ENCODE measurements around the gene C22orf39. TPM values are rescaled to one million over a fixed set of nuclear protein-coding genes. Genes with fewer than 3 reads are reported as not detected.
A peak's percentile ranks its signal among the peaks of the same experiment; 100 is the strongest.

The C22orf39 gene
- total RNA-seq, 4 donors from 2014 or later, result 46.8 to 47.9 (median 47.1) TPM

GRCh38 chr22:19478901-19479354 lies 31.4 kb upstream of the C22orf39 start, which contains the start of gene UFD1:
Gene UFD1 (minus strand): TSS chr22:19479193. CDS start chr22:19479085, 108 bp downstream.
- Histone ChIP-seq H3K4me3 (peak within 1 kb of the TSS; percentile 76 to 93 (median 82)), H3K9me3 (no peaks in the 10 kb centered on the region), H3K36me3 (peaks cover 0 to 15% (median 0%) of the 10 kb centered on the region in 3 donors), H3K4me1 (peaks cover 0 to 21% (median 6%) of the 10 kb centered on the region in 4 donors), H3K27me3 (no peaks in the 10 kb centered on the region), H3K27ac (peak within 1 kb of the TSS; percentile 85 to 96 (median 92))
- peak in 1 of 6 experiments; percentile 7 for TF ChIP-seq CTCF (IDR thresholded peaks at IDR 0.05)
- peak in 1 of 2 donors; percentile 53 for TF ChIP-seq POLR2A (IDR thresholded peaks at IDR 0.05)
- peak; percentile 64 to 90 (median 90) for DNase-seq

- Histone ChIP-seq H3K4me3 (peak overlapping the region; percentile 76 to 93 (median 82)), H3K27ac (peak overlapping the region; percentile 85 to 96 (median 92)), H3K9me3 (no peaks in the 10 kb centered on the region), H3K27me3 (no peaks in the 10 kb centered on the region), H3K36me3 (peaks cover 0 to 21% (median 0%) of the 10 kb centered on the region in 3 donors), H3K4me1 (peaks cover 0 to 21% (median 6%) of the 10 kb centered on the region in 4 donors)
- no peak for TF ChIP-seq POLR2A (IDR thresholded peaks at IDR 0.05)
- no peak for TF ChIP-seq CTCF (IDR thresholded peaks at IDR 0.05)
- no peak for DNase-seq
These were observed 30.8 kb upstream of the C22orf39 start for GRCh38 chr22:19478045-19478900.

GRCh38 chr22:19477321-19478044 lies 30.0 kb upstream of the C22orf39 start:
- Histone ChIP-seq H3K4me3 (peak overlapping the region; percentile 76 to 93 (median 82)), H3K27ac (peak overlapping the region; percentile 85 to 96 (median 92))

GRCh38 chr22:19476023-19476422 lies 28.5 kb upstream of the C22orf39 start:
- peaks cover 0 to 44% (median 0%) of the 10 kb centered on the region in 3 donors for H3K36me3 ChIP-seq
- H3K4me1 ChIP-seq, result peaks cover 0 to 21% (median 6%) of the 10 kb centered on the region in 4 donors
- TF ChIP-seq CTCF (IDR thresholded peaks at IDR 0.05) (no peak), POLR2A (IDR thresholded peaks at IDR 0.05) (no peak)
- no peaks in the 10 kb centered on the region for H3K27me3 ChIP-seq
- H3K27ac ChIP-seq, result no peak overlapping the region
- no peak for DNase-seq
- H3K9me3 ChIP-seq, result no peaks in the 10 kb centered on the region
- no peak overlapping the region for H3K4me3 ChIP-seq

More at GRCh38 chr22:19477321-19478044, 30.0 kb upstream of the C22orf39 start:
- no peak for DNase-seq
- TF ChIP-seq CTCF (IDR thresholded peaks at IDR 0.05) (peak in 3 of 6 experiments; percentile 2 to 12 (median 8)), POLR2A (IDR thresholded peaks at IDR 0.05) (no peak)
- Histone ChIP-seq H3K36me3 (peaks cover 0 to 29% (median 0%) of the 10 kb centered on the region in 3 donors), H3K9me3 (no peaks in the 10 kb centered on the region), H3K27me3 (no peaks in the 10 kb centered on the region), H3K4me1 (peaks cover 0 to 21% (median 6%) of the 10 kb centered on the region in 4 donors)

GRCh38 chr22:19473578-19473977 lies 26.1 kb upstream of the C22orf39 start:
- peaks cover 0 to 68% (median 0%) of the 10 kb centered on the region in 3 donors for H3K36me3 ChIP-seq
- no peaks in the 10 kb centered on the region for H3K9me3 ChIP-seq
- TF ChIP-seq POLR2A (IDR thresholded peaks at IDR 0.05) (no peak), CTCF (IDR thresholded peaks at IDR 0.05) (no peak)
- DNase-seq, result no peak
- H3K4me1 ChIP-seq, result peaks cover 0 to 13% (median 4%) of the 10 kb centered on the region in 4 donors
- no peak overlapping the region for H3K4me3 ChIP-seq
- H3K27ac ChIP-seq, result no peak overlapping the region
- H3K27me3 ChIP-seq, result no peaks in the 10 kb centered on the region

All from Peyer's patch (tissue), 4 donors.